NT2/D1 (cell line): ENCODE data around the gene CLTC.

Experiments used
- DNase-seq: peaks from one replicate; pipeline ENCODE4 v3.0.0-alpha.2; 2011; ENCODE audit warnings: low read depth, low spot score
- H3K27me3 ChIP-seq: 2 replicates; pipeline ENCODE4 v1.6.0; 2011; ENCODE audit warnings: mild to moderate bottlenecking; ENCODE audit not compliant: insufficient read length, insufficient read depth
- H3K36me3 ChIP-seq: 2 replicates; pipeline ENCODE4 v1.6.1; 2011; ENCODE audit warnings: mild to moderate bottlenecking, low read length, mixed read lengths; ENCODE audit not compliant: insufficient read depth, insufficient read length
- H3K4me1 ChIP-seq: 2 replicates; pipeline ENCODE4 v1.5.1; 2011; ENCODE audit not compliant: insufficient read depth, insufficient read length
- H3K4me3 ChIP-seq: 2 replicates; pipeline ENCODE4 v1.5.1; 2011; ENCODE audit warnings: low read depth; ENCODE audit not compliant: insufficient read length
- H3K9ac ChIP-seq: 2 replicates; pipeline ENCODE4 v1.6.0; 2011; ENCODE audit warnings: low read depth; ENCODE audit not compliant: insufficient read length
- H3K9me3 ChIP-seq: 2 replicates; pipeline ENCODE4 v1.5.1; 2011; ENCODE audit warnings: mild to moderate bottlenecking, low read length; ENCODE audit not compliant: insufficient read depth
- SUZ12 ChIP-seq: IDR thresholded peaks from 2 replicates; pipeline ENCODE4 v1.6.1; 2011; ENCODE audit not compliant: insufficient read length, insufficient read depth; ENCODE audit errors: extremely low read depth
- YY1 ChIP-seq: IDR thresholded peaks from 2 replicates; pipeline ENCODE4 v1.6.1; 2011; ENCODE audit not compliant: insufficient read length, insufficient read depth
- ZNF274 ChIP-seq: IDR thresholded peaks from 2 replicates; pipeline ENCODE4 v1.6.1; 2011; ENCODE audit warnings: mild to moderate bottlenecking, low read depth, low read length

Gene CLTC

DNA sequence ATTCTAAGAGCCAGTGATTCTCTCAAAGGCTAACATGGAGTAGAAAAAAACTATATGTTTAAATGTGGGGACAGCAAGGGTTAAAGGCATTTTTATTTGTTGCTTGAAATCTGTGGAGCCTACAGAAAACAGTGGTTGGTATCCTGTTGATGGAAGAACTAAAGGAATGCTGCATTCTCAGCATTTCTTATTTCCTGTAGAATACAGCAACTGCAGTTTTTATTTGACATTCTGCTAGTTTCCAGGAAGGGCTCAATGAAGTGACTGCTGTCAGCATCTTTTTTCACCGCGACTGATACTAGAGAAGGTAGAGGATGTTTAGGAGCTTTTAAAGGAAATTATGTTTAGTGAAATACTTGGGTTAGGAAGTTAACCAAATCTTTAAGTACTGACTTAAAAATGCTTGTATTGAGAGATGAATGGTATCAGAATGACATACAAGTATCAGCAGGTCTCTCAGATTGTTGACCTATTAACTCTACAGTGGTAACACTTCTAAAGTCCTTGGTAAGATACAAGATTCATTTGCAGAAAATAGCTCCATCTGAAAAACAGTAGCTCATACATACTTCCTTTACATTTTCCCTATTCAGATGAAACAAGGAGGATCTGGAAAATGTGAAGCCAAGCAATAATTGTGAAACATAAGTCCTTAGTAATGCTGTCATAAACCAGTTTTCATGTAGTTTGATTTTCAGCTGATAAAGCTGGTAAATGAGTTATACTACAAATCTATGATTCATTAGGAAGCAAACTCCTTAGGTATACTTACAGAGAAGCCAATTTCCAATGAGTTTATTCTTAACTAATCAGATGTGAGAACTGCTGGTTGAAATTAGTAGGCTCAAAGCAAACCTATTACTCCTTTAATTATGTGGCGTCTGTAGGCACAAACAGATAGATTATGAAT, 15.2 kb downstream of the CLTC start:
- no peaks in the 10 kb centered on the region for H3K4me1 ChIP-seq
- no peak for DNase-seq
- no peak for TF ChIP-seq SUZ12
- TF ChIP-seq YY1, result no peak
- no peak for TF ChIP-seq ZNF274
- H3K9me3 ChIP-seq, result no peaks in the 10 kb centered on the region
- H3K36me3 ChIP-seq, result peaks cover 23% of the 10 kb centered on the region
- no peak overlapping the region for H3K4me3 ChIP-seq
- H3K9ac ChIP-seq, result no peak overlapping the region
- H3K27me3 ChIP-seq, result no peaks in the 10 kb centered on the region

DNA sequence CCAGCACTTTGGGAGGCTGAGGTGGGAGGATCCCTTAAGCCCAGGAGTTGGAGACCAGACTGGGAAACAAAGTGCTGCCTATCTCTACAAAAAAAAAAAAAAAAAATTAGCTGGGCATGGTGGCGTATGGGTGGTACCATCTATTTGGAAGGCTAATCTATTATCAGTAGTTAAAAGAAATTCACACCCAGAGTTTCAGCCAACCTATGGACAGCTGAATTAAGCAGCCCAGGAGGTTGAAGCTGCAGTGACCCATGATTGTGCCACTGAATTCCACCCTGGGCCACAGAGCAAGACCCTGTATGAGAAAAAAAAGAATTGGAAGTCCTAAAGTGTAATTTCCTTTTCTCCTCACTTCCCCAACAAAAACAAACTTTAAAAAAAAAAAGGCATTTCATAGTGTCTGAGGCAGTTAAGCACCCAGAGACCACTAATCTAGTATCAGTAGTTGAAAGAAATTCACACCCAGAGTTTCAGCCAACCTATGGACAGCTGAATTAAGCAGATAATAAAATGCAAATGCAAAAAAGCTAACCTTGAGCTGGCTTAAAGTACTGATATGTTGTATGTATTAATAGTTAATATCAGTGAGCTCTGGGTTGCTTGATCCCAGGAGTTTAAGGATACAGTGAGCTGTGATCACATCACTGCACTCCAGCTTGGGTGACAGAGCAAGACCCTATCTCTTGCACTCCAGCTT, 18.1 kb downstream of the CLTC start:
- H3K27me3 ChIP-seq, result no peaks in the 10 kb centered on the region
- H3K4me3 ChIP-seq, result no peak overlapping the region
- TF ChIP-seq YY1 (no peak), ZNF274 (no peak), SUZ12 (no peak)
- peaks cover 21% of the 10 kb centered on the region for H3K36me3 ChIP-seq
- no peak overlapping the region for H3K9ac ChIP-seq
- no peaks in the 10 kb centered on the region for H3K4me1 ChIP-seq
- H3K9me3 ChIP-seq, result no peaks in the 10 kb centered on the region
- no peak for DNase-seq

- TF ChIP-seq YY1 (no peak), SUZ12 (no peak), ZNF274 (no peak)
- peaks cover 26% of the 10 kb centered on the region for H3K36me3 ChIP-seq
- no peak overlapping the region for H3K9ac ChIP-seq
- no peaks in the 10 kb centered on the region for H3K4me1 ChIP-seq
- no peak overlapping the region for H3K4me3 ChIP-seq
- no peaks in the 10 kb centered on the region for H3K9me3 ChIP-seq
- no peaks in the 10 kb centered on the region for H3K27me3 ChIP-seq
- DNase-seq, result no peak
Observed at GRCh38 chr17:59638553-59638952, 18.9 kb downstream of the CLTC start.

DNA sequence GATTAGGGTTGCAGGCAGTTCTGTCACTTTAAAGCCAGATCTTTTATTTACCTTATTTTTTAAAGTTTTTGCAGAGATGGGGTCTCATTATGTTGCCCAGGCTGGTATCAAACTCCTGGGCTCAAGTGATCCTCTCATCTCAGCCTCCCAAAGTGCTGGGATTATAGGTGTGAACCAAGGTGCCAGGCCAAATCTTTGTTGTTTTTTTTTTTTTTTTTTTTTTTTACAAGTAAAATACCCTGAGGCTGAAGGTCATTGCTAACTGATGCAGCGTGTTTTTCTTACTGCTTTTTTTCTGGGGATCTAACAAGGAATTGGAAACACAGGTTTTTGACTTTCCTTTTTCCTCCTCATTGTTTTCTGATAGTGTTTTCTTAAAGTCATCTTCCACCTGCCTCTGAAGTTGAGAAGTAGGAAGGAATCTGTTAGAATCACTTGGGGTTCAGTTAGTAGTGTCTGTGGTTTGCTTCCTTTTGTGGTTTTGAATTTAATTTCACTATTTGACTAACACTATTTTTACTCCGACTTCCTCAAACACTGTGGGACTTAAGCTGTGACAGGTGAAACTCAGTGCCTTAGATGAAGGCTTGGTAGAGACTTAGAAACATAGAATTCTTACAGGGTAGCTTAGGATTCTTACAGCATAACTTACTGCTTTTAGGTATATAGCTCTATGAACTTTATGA, 22.2 kb downstream of the CLTC start:
- no peaks in the 10 kb centered on the region for H3K27me3 ChIP-seq
- no peak overlapping the region for H3K4me3 ChIP-seq
- no peak for DNase-seq
- H3K9ac ChIP-seq, result no peak overlapping the region
- H3K4me1 ChIP-seq, result no peaks in the 10 kb centered on the region
- peaks cover 46% of the 10 kb centered on the region for H3K36me3 ChIP-seq
- no peaks in the 10 kb centered on the region for H3K9me3 ChIP-seq
- TF ChIP-seq ZNF274, result no peak
- TF ChIP-seq YY1, result no peak
- TF ChIP-seq SUZ12, result no peak

DNA sequence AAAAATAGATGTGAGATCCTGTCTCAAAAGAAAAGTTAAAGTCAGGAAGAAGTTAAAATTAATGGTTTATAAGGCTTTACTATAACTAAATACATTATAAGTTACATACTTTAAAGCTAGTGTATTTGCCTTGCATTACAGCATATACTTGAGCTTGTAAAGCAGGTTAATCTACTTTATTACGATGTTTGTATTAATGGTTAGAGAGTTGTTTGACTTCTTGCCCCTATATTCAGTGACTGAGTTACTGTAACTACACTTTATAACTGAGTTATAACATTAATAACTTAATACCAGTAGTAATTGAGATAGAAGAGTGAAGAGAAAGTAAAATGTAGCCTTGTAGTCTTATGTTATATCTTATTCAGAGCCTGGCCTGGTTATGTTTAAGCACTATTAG, 22.9 kb downstream of the CLTC start:
- DNase-seq, result no peak
- TF ChIP-seq SUZ12, result no peak
- no peak for TF ChIP-seq YY1
- no peak for TF ChIP-seq ZNF274
- Histone ChIP-seq H3K27me3 (no peaks in the 10 kb centered on the region), H3K9ac (no peak overlapping the region), H3K4me3 (no peak overlapping the region), H3K36me3 (peaks cover 52% of the 10 kb centered on the region), H3K9me3 (no peaks in the 10 kb centered on the region), H3K4me1 (no peaks in the 10 kb centered on the region)

DNA sequence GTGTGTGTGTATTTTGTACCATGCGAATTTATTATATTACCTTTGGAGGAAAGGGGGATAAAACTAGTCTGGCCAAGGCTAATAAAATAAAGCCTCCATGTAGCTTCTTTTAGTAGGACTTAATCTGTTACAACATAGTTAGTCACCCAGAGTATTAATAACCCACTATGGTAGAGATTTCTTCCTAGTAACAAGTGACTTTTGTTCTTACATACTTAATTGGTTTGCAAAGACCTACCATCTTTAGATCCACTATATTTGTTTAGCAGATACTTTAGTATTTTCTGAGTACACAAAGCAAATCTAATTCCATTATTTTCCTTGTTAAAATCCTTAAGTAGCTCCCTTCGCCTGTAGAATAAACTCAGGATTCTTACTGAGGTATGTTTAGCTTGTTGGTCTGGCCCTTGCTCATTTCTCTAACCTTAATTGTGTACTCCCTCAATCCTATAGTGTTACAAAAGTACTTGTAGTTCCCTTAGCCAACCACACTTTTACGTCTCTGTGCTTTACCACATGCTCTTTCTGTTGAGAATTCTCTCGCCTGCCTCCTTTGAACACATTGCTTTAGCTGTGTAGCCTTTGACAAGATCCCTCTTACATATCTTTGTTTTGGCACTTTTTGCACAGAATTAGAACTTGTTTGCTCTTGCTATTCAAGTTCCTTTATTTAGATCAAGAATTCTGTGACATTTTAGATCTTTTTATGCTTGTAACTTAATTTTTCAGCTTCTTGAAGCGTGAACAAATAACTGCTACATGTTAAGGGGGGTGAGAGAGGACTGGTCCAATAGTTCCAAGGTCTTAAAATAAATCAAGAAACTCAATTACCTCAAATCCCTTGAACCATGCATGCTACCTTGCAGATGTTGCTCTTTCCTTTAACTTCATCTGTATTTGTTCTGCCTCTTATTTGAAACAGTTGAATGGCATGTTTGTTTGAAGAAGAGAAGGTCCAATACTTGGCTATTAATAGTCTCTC, 23.8 kb downstream of the CLTC start:
- H3K4me1 ChIP-seq, result no peaks in the 10 kb centered on the region

More for the DNA sequence above, 23.8 kb downstream of the CLTC start:
- Histone ChIP-seq H3K4me3 (no peak overlapping the region), H3K9me3 (no peaks in the 10 kb centered on the region), H3K27me3 (no peaks in the 10 kb centered on the region), H3K36me3 (peaks cover 60% of the 10 kb centered on the region), H3K9ac (no peak overlapping the region)
- no peak for DNase-seq
- no peak for TF ChIP-seq SUZ12
- TF ChIP-seq YY1, result no peak
- no peak for TF ChIP-seq ZNF274
